HEK293T (cell line): ENCODE measurements around the gene DNAJA2.

ENCODE experiments used
- CTCF ChIA-PET: fragments of 350-600 bp; formaldehyde crosslinking; extraction: SDS; loops from one replicate; lab custom pipeline; 2021; ENCODE audit warnings: antibody characterized with exemption, inconsistent platforms; lab: Yijun Ruan, JAX
- POLR2A ChIA-PET: fragments of 350-600 bp; formaldehyde crosslinking; extraction: SDS; loops from one replicate; lab custom pipeline; 2020; ENCODE audit warnings: antibody characterized with exemption, inconsistent platforms; lab: Yijun Ruan, JAX
- DNase-seq: peaks from one replicate; pipeline ENCODE4 v3.0.0; 2012; ENCODE audit warnings: mixed read lengths; ENCODE audit errors: extremely low spot score
- ARNT ChIP-seq: fragments of 450-650 bp; IDR thresholded peaks from 2 replicates; pipeline ENCODE4 v1.6.1; 2017; ENCODE audit warnings: mild to moderate bottlenecking
- BHLHE40 ChIP-seq: fragments of 450-650 bp; IDR thresholded peaks from 2 replicates; pipeline ENCODE4 v1.6.1; 2016; ENCODE audit warnings: mild to moderate bottlenecking, moderate library complexity, borderline replicate concordance
- CTBP1 ChIP-seq: fragments of 450-650 bp; IDR thresholded peaks from 2 replicates; pipeline ENCODE4 v1.6.1; 2016; ENCODE audit warnings: borderline replicate concordance
- ELF4 ChIP-seq: fragments of 450-650 bp; IDR thresholded peaks from 2 replicates; pipeline ENCODE4 v1.6.1; 2017; ENCODE audit warnings: antibody characterized with exemption
- FOXA1 ChIP-seq: fragments of 450-650 bp; IDR thresholded peaks from 2 replicates; pipeline ENCODE4 v1.6.1; 2016; ENCODE audit warnings: mild to moderate bottlenecking
- FOXK2 ChIP-seq: fragments of 450-650 bp; IDR thresholded peaks from 2 replicates; pipeline ENCODE4 v1.6.1; 2016; ENCODE audit warnings: mild to moderate bottlenecking
- FOXM1 ChIP-seq: fragments of 450-650 bp; IDR thresholded peaks from 2 replicates; pipeline ENCODE4 v1.6.1; 2017; ENCODE audit warnings: mild to moderate bottlenecking, borderline replicate concordance
- HDGF ChIP-seq: fragments of 450-650 bp; IDR thresholded peaks from 2 replicates; pipeline ENCODE4 v1.6.1; 2017; ENCODE audit warnings: antibody characterized with exemption, borderline replicate concordance
- L3MBTL2 ChIP-seq: fragments of 450-650 bp; conservative IDR thresholded peaks from 2 replicates; pipeline ENCODE4 v1.6.1; 2016; ENCODE audit warnings: mild to moderate bottlenecking
- LEF1 ChIP-seq: fragments of 450-650 bp; IDR thresholded peaks from 2 replicates; pipeline ENCODE4 v1.6.1; 2017; ENCODE audit warnings: mild to moderate bottlenecking, borderline replicate concordance
- NFRKB ChIP-seq: fragments of 450-650 bp; IDR thresholded peaks from 2 replicates; pipeline ENCODE4 v1.6.1; 2016; ENCODE audit warnings: mild to moderate bottlenecking, moderate library complexity
- SP1 ChIP-seq: fragments of 450-650 bp; IDR thresholded peaks from 2 replicates; pipeline ENCODE4 v1.6.1; 2017
- SUZ12 ChIP-seq: fragments of 450-650 bp; IDR thresholded peaks from 2 replicates; pipeline ENCODE4 v1.6.1; 2016; ENCODE audit warnings: mild to moderate bottlenecking
- TARDBP ChIP-seq: fragments of 450-650 bp; IDR thresholded peaks from 2 replicates; pipeline ENCODE4 v1.6.1; 2016
- ZNF384 ChIP-seq: fragments of 450-650 bp; IDR thresholded peaks from 2 replicates; pipeline ENCODE4 v1.6.1; 2016
- TF ChIP-seq, protein P1 (sequence below): fragments of 450-650 bp; IDR thresholded peaks from 2 replicates; pipeline ENCODE4 v1.6.1; 2016

DNAJA2 gene

DNA sequence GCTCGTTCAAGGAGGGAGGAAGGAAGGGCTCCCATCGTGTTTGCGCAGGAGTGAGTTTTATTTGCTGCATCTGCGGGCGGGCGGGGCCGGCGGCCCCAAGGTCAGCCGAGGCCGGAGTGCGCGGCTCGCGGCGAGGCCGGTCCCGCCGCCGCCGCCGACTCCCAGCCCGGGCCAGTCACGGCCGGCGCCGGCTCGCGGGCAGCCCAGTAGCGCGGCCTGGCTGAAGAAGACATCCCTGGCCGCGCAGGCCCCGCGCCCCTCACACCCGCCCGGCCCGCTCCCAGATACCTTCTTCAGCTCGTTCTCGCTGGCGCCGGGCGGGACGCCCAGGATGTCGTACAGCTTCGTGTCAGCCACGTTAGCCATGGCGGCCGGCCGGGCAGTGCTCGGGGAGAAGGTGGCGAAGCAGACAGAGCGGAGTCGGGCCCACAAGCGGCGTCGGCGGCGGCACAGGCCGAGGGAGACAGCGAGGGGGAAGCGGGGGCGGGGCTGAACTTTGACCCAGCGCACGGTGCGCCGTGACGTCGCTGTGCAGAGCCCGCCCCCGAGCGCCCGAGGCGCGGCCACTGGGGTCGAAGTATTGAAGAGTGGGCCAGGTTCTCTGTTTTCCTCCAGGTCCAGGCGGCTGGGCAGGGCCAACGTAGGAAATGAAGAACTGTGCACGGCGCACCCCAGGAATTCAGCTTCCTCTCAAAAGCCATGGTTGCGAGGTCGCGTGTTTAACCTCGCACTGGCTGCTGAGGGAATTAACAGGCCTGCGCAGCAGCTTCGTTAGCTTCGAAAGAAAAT lies at the start of gene DNAJA2:
TSS of gene DNAJA2 (minus strand) at position 468 of the 789 bp plus-strand sequence. CDS start at position 366, 102 bp downstream.
- CTCF ChIA-PET = interaction anchor here (1.0 kb wide), 1 partner anchor 20 kb away, joined by 6 read pairs; no protein-coding TSS in a partner anchor
- POLR2A ChIA-PET = interaction anchor here (0.7 to 2.6 kb wide), 10 partner anchors 10 to 95 kb away, joined by 3 to 8 read pairs (median 4); no protein-coding TSS in a partner anchor
- peak; percentile 94 for DNase-seq
- TF ChIP-seq L3MBTL2 (peak; percentile 94), NFRKB (no peak), FOXM1 (no peak), ELF4 (no peak), SP1 (no peak)
- TF ChIP-seq, protein P1, sequence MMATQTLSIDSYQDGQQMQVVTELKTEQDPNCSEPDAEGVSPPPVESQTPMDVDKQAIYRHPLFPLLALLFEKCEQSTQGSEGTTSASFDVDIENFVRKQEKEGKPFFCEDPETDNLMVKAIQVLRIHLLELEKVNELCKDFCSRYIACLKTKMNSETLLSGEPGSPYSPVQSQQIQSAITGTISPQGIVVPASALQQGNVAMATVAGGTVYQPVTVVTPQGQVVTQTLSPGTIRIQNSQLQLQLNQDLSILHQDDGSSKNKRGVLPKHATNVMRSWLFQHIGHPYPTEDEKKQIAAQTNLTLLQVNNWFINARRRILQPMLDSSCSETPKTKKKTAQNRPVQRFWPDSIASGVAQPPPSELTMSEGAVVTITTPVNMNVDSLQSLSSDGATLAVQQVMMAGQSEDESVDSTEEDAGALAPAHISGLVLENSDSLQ = no peak

DNA sequence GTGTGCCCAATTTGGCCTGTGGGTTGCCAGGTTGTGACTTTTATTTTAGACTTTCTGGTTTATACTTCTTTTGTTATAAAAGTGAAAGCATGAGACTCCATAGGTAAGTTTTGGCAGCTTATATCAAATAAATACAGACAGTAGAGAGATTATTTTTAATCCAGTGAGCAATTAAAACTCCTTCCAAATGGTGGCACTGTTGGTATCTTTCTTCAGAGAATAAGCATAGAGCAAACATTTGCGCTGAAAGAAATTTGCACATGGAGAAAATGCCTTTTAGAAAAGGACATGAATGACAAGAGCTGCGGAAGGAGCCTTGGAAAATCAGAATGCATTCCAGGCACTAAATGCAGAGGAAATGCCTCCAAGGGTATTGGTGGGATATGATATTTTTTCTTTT lies 46.1 kb upstream of the DNAJA2 start:
- TF ChIP-seq TARDBP = no peak
- no peak for TF ChIP-seq LEF1
- TF ChIP-seq CTBP1 = no peak
- TF ChIP-seq FOXA1 = no peak
- no peak for TF ChIP-seq FOXM1
- TF ChIP-seq ZNF384 = no peak
- TF ChIP-seq FOXK2 = no peak
- no peak for TF ChIP-seq ELF4
- no peak for TF ChIP-seq ARNT
- no peak for TF ChIP-seq HDGF
- TF ChIP-seq BHLHE40 = no peak
- no peak for TF ChIP-seq SUZ12
- TF ChIP-seq L3MBTL2 = no peak
- no peak for TF ChIP-seq SP1
- no peak for TF ChIP-seq NFRKB
- TF ChIP-seq, protein P1 = no peak
- ChIA-PET POLR2A (interaction anchor here (1.8 kb wide), 1 partner anchor 46 kb away, joined by 5 read pairs; the partner anchor contains the start of gene DNAJA2), CTCF (interaction anchor here (0.7 to 1.4 kb wide), 3 partner anchors 41 to 187 kb away, joined by 3 to 4 read pairs (median 4); no protein-coding TSS in a partner anchor)
- DNase-seq = no peak

DNA sequence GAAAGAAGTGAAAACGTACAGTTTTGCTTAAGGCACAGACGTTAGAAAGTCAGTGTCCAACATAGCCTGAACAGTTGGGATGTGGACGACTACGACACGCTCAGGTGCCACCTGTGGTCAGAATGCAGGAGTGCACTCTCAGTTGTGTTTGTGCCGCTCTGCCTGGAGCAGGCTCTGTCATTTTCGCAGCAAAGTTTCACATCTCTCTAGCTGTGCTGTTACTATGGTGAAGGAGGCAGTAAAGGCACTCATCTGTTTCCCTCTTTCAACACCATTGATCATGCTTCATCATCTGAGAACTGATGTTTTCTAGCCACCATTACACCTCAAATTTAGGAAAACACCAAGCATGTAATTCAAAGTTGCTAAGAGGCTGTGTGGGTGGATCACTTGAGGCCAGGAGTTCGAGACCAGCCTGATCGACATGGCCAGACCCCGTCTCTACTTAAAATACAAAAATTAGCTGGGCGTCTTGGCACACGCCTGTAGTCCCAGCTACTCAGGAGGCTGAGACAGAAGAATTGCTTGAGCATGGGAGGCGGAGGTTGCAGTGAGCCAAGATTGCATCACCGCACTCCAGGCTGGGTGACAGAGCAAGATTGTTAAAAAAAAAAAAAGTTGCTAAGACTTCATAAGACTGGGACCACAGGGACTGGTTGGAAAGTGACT lies 44.9 kb upstream of the DNAJA2 start:
- DNase-seq = peak; percentile 81
- TF ChIP-seq SP1 (no peak), ARNT (no peak; the same call in 1 of the 2 replicates), L3MBTL2 (no peak), HDGF (no peak), SUZ12 (no peak), FOXM1 (no peak), FOXA1 (no peak), TARDBP (no peak), BHLHE40 (no peak), LEF1 (no peak), NFRKB (no peak), CTBP1 (no peak), ELF4 (no peak), ZNF384 (no peak), FOXK2 (no peak)
- TF ChIP-seq, protein P1 = no peak

DNA sequence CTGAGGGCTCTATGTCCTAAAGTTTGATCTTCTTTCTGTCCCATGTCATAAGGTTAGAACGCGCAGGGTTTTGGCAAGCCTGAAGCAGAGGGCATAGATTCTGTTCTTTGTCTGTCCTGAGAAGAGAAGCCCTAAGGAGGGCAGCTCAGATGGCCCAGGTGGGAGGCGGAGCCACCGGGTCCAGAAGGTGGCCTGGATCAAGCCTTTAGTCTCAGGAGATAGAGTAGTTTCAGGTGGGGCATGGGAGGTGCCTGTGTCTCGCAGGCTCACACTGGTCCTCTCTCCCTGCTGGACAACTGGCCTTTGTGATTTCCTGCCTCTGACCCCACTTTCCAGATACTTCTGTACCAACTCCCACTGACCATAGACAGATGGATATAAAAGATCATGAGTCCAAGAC lies 44.2 kb upstream of the DNAJA2 start:
- TF ChIP-seq NFRKB (no peak), BHLHE40 (no peak), ARNT (no peak), HDGF (no peak), FOXA1 (no peak), FOXM1 (no peak), L3MBTL2 (no peak), SUZ12 (no peak), TARDBP (no peak), LEF1 (no peak), CTBP1 (no peak), ELF4 (no peak), ZNF384 (no peak), SP1 (no peak), FOXK2 (no peak)
- TF ChIP-seq, protein P1 = no peak
- ChIA-PET CTCF (no interaction called here), POLR2A (no interaction called here)
- no peak for DNase-seq

More for the DNA sequence above, 44.9 kb upstream of the DNAJA2 start:
- POLR2A ChIA-PET = interaction anchor here (1.8 kb wide), 1 partner anchor 45 kb away, joined by 5 read pairs; the partner anchor contains the start of gene DNAJA2
- CTCF ChIA-PET = interaction anchor here (0.8 to 1.4 kb wide), 2 partner anchors 40 to 165 kb away, joined by 3 read pairs; no protein-coding TSS in a partner anchor

DNA sequence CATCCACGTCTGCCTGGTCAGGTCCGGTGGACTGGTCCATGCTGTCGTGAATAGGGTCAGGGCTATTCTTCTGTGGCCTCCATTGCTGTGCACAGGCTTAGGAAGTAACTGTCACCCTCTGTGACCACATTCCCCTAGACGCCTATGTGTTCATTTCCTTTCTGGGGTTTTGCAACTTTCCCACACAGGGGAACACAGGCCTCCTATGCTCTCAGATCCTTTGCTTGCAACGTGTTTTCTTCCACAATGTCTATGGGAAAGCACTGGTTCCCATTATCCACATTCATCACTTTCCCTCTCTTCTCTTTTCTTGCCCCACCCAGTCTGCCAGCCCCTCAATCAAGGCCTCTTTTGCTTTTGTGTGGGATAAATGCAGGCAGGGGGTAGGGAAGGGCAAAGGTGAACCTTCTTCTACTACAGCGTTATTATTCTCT lies 43.2 kb upstream of the DNAJA2 start:
- CTCF ChIA-PET = no interaction called here
- TF ChIP-seq BHLHE40 (no peak), ARNT (no peak), SUZ12 (no peak), NFRKB (no peak), HDGF (no peak), ELF4 (no peak), SP1 (no peak), L3MBTL2 (no peak), CTBP1 (no peak), FOXM1 (no peak), FOXK2 (no peak)
- TF ChIP-seq, protein P1 = no peak
- POLR2A ChIA-PET = no interaction called here
- no peak for DNase-seq
